ENCODE data around the gene OR2F2. TPM values are rescaled to one million over a fixed set of nuclear protein-coding genes. Genes with fewer than 3 reads are reported as not detected.

The OR2F2 gene
- not detected for polyA plus RNA-seq (2013, experiment 1 of 2; ENCODE audit: insufficient read length)
- not detected for polyA plus RNA-seq (2013, experiment 2 of 2; ENCODE audit: insufficient read length)

- DNase-seq: peak; percentile 67
Observed at GRCh38 chr7:143934526-143935325, at the start of gene OR2F2. OR2F2 (plus strand) TSS chr7:143935233; CDS start chr7:143935233, 0 bp downstream.

GRCh38 chr7:143885951-143886350, 49.1 kb upstream of the OR2F2 start:
- no peak for DNase-seq

- DNase-seq: no peak
Observed at GRCh38 chr7:143886826-143887477, 48.1 kb upstream of the OR2F2 start.

- no peak for DNase-seq
Observed at GRCh38 chr7:143889068-143889467, 46.0 kb upstream of the OR2F2 start.

GRCh38 chr7:143890558-143890957, 44.5 kb upstream of the OR2F2 start:
- no peak for DNase-seq

- DNase-seq: no peak
Observed at GRCh38 chr7:143891457-143891856, 43.6 kb upstream of the OR2F2 start.

GRCh38 chr7:143892527-143893300, 42.3 kb upstream of the OR2F2 start:
- DNase-seq: peak; percentile 10

- DNase-seq: no peak
Observed at GRCh38 chr7:143896667-143897066, 38.4 kb upstream of the OR2F2 start.

GRCh38 chr7:143898810-143899209, 36.2 kb upstream of the OR2F2 start:
- DNase-seq: no peak

- no peak for DNase-seq
Observed at GRCh38 chr7:143900230-143900766, 34.7 kb upstream of the OR2F2 start.

- peak; percentile 41 for DNase-seq
Observed at GRCh38 chr7:143901332-143901667, 33.7 kb upstream of the OR2F2 start.

GRCh38 chr7:143901668-143902331, 33.2 kb upstream of the OR2F2 start, which contains the start of gene TCAF1:
TCAF1 (minus strand) TSS chr7:143902176; CDS start chr7:143876608, 25,568 bp downstream.
- DNase-seq: peak; percentile 95

- DNase-seq: no peak
Observed at GRCh38 chr7:143902332-143902899, 32.6 kb upstream of the OR2F2 start.

- no peak for DNase-seq
Observed at GRCh38 chr7:143905509-143905908, 29.5 kb upstream of the OR2F2 start.

GRCh38 chr7:143906151-143906550, 28.9 kb upstream of the OR2F2 start:
- DNase-seq: no peak

- DNase-seq: no peak
Observed at GRCh38 chr7:143906895-143907294, 28.1 kb upstream of the OR2F2 start.

GRCh38 chr7:143908120-143908519, 26.9 kb upstream of the OR2F2 start:
- DNase-seq: no peak

GRCh38 chr7:143909863-143910262, 25.2 kb upstream of the OR2F2 start:
- DNase-seq: no peak

- DNase-seq: no peak
Observed at GRCh38 chr7:143910473-143911248, 24.4 kb upstream of the OR2F2 start.

- no peak for DNase-seq
Observed at GRCh38 chr7:143913945-143914615, 21.0 kb upstream of the OR2F2 start.

Measured in fibroblast of skin of abdomen (primary cell).